Activated CD4-positive, alpha-beta memory T cell treated with anti-CD3 and anti-CD28 coated beads, Interleukin-2, amount 10 ng/mL, durations not matched to agents 7 days and 5 days (primary cell): ENCODE data around the gene ANXA2. TPM values are rescaled to one million over a fixed set of nuclear protein-coding genes. Genes with fewer than 3 reads are reported as not detected.
A peak's percentile ranks its signal among the peaks of the same experiment; 100 is the strongest.

Experiments
- CTCF ChIA-PET: fragments of 350-600 bp; sonication (Branson Sonifier 250); formaldehyde crosslinking; loops from one replicate; lab custom pipeline; 2021; ENCODE audit warnings: antibody characterized with exemption, inconsistent platforms; lab: Charles Lee
- POLR2A ChIA-PET: fragments of 350-600 bp; sonication (Branson Sonifier 250); formaldehyde crosslinking; loops from one replicate; lab custom pipeline; 2021; ENCODE audit warnings: antibody characterized with exemption; lab: Charles Lee
- DNase-seq: peaks from one replicate; pipeline ENCODE4 v3.0.0-alpha.2; 2020
- H3K27ac Mint-ChIP-seq: one replicate; pipeline ENCODE4 v1.8.0; 2021; ENCODE audit warnings: mild to moderate bottlenecking, mixed read lengths
- H3K27me3 Mint-ChIP-seq: one replicate; pipeline ENCODE4 v1.8.0; 2021; ENCODE audit warnings: mixed read lengths
- H3K36me3 Mint-ChIP-seq: one replicate; pipeline ENCODE4 v1.8.0; 2021; ENCODE audit warnings: low read depth, mixed read lengths
- H3K4me1 Mint-ChIP-seq: one replicate; pipeline ENCODE4 v1.8.0; 2021; ENCODE audit warnings: mixed read lengths
- H3K4me3 Mint-ChIP-seq: one replicate; pipeline ENCODE4 v1.8.0; 2021; ENCODE audit warnings: mild to moderate bottlenecking, mixed read lengths
- H3K9me3 Mint-ChIP-seq: one replicate; pipeline ENCODE4 v1.8.0; 2021; ENCODE audit warnings: mixed read lengths
- total RNA-seq, 2 experiments: library from RNA; stranded (reverse); gene quantifications; one replicate each; pipeline ENCODE4 v1.2.3, GENCODE V29; 2021

The ANXA2 gene
- total RNA-seq, 2 experiments from 2014 or later: 558 to 566 TPM

DNA sequence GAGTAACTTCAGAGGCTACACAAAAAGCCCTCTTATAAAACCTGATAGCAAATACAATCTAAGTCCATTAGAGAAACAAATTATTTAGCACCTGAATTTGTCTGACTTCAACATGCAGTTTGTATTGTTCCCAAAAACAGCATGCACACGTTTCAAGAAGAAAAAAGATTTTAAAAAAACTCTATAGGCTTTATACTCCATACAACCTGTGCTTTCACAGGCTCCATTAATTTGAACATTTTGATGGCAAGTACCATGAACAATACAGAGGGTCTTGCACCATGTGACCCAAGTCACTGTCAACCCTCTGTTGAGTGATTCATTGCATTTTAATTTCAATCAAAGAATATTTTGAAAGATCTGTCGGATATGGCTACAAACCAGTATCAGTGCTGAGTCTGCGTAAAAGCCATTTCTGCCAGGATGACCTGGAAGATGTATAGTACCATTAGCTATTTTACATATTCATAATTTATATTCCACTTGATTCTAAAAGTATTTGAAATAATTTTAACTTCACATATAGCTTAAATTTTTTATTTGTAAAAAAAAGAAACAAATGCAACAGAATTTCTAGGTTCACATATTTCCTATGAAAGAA lies 13.2 kb downstream of the ANXA2 start:
- no peak for DNase-seq
- Mint-ChIP-seq H3K4me1 (peaks cover 40% of the 10 kb centered on the region), H3K27ac (no peak overlapping the region), H3K27me3 (no peaks in the 10 kb centered on the region), H3K36me3 (peaks cover 63% of the 10 kb centered on the region), H3K9me3 (no peaks in the 10 kb centered on the region), H3K4me3 (no peak overlapping the region)
- POLR2A ChIA-PET: interaction anchor here (0.7 to 2.6 kb wide), 3 partner anchors 10 to 13 kb away, joined by 3 to 10 read pairs (median 3); partner anchors contain the start of gene ANXA2
- CTCF ChIA-PET: interaction anchor here (1.7 kb wide), 1 partner anchor 22 kb away, joined by 3 read pairs; no protein-coding TSS in a partner anchor

DNA sequence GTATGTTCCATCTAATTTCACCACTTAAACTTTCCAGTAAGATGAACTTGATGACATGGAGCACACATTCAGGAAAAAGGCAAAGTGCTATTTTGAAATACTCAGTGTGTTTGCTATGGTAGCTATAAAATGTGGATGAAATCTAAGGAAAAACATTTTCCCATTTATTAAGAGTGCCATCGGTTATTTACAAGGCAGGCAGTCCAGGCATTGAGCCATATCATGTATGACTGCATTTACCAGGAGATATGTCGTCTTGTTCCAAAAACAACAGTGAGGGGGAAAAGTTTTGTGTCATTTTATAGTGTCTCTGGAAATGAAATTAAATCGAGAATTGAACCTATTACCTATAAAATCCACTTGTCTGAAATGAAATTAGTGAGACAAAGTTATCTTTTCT lies 13.7 kb downstream of the ANXA2 start:
- CTCF ChIA-PET: no interaction called here
- no peak overlapping the region for H3K27ac Mint-ChIP-seq
- no peak for DNase-seq
- H3K9me3 Mint-ChIP-seq: no peaks in the 10 kb centered on the region
- peaks cover 65% of the 10 kb centered on the region for H3K36me3 Mint-ChIP-seq
- POLR2A ChIA-PET: interaction anchor here (1.5 to 1.9 kb wide), 2 partner anchors 10 to 22 kb away, joined by 3 to 5 read pairs; no protein-coding TSS in a partner anchor
- no peaks in the 10 kb centered on the region for H3K27me3 Mint-ChIP-seq
- H3K4me3 Mint-ChIP-seq: no peak overlapping the region
- peaks cover 34% of the 10 kb centered on the region for H3K4me1 Mint-ChIP-seq

DNA sequence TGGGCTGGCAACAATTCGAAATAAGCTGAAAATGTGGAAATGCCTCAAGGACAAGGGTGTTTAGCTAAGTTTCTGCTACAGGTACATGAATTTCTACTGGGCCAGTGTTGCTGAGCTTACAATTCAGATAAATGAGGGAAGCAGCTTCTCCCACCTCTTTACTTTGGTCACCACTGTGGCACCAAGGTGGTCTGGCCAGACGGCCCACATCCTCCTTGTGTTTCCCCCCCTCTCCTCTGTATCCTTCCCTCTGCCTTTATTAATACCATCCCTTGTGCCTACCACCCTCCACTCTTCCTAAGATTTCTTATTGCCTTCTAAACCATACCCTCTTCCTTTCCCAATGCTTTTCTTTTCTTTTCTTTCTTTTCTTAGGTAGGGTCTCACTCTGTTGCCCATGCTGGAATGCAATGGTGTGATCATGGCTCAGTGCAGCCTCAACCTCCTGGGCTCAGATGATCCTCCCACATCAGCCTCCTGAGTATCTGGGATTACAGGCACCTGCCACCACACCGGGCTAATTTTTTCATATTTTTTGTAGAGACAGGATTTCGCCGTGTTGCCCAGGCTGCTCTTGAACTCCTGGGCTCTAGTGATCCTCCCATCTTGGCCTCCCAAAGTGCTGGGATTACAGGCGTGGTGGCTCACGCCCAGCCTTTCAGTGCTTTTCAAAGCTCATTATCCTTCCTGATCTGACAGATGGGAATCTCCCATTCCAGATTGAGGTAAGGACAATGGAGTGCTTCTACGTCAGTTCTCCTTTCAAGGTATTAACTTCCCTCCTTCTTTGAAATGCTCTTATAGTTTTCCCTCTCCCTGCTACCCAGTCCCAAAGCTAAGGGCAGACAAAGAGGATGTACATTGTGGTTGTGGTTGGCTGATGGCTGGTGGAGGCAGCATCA lies 14.8 kb downstream of the ANXA2 start:
- Mint-ChIP-seq H3K4me3 (no peak overlapping the region), H3K27me3 (no peaks in the 10 kb centered on the region), H3K9me3 (no peaks in the 10 kb centered on the region), H3K27ac (peak overlapping the region; percentile 48), H3K4me1 (peaks cover 28% of the 10 kb centered on the region), H3K36me3 (peaks cover 66% of the 10 kb centered on the region)
- ChIA-PET POLR2A (interaction anchor here (0.7 to 1.9 kb wide), 5 partner anchors 11 to 96 kb away, joined by 3 to 5 read pairs (median 3); partner anchors contain the start of genes ANXA2 and ICE2), CTCF (no interaction called here)
- DNase-seq: no peak

DNA sequence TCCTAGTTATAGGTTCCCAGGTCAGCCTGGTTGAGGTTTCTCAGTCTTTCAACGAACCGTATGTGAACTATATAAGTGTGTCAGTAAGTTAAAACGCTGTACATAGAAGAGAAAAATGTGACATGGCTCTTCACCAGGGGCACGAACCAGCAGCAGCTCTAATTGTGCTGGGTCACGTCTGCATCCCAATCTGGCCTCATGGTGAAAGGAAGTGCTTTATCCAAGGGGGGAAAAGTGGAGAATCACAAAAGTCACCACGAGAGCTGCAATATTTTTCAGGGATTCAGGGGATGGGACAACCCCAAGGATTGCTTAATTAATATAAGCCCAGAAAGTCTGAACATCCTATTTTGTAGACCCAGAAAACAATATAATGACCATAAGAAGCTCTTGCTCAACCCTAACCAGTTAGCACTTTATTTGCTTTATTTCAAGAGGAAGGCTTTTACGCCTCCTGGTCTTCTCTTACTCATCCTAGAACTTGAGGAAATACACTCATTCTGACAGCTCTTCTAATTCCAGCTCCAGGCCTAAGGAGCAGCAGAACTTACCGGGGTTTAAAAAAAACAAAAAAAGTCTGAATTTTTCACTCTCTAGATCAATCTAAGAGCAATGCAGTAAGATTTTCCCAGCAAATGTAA lies 16.5 kb downstream of the ANXA2 start:
- peaks cover 63% of the 10 kb centered on the region for H3K36me3 Mint-ChIP-seq
- CTCF ChIA-PET: no interaction called here
- H3K9me3 Mint-ChIP-seq: no peaks in the 10 kb centered on the region
- peak overlapping the region; percentile 48 for H3K27ac Mint-ChIP-seq
- peaks cover 19% of the 10 kb centered on the region for H3K4me1 Mint-ChIP-seq
- H3K4me3 Mint-ChIP-seq: no peak overlapping the region
- no peak for DNase-seq
- H3K27me3 Mint-ChIP-seq: no peaks in the 10 kb centered on the region
- POLR2A ChIA-PET: no interaction called here

DNA sequence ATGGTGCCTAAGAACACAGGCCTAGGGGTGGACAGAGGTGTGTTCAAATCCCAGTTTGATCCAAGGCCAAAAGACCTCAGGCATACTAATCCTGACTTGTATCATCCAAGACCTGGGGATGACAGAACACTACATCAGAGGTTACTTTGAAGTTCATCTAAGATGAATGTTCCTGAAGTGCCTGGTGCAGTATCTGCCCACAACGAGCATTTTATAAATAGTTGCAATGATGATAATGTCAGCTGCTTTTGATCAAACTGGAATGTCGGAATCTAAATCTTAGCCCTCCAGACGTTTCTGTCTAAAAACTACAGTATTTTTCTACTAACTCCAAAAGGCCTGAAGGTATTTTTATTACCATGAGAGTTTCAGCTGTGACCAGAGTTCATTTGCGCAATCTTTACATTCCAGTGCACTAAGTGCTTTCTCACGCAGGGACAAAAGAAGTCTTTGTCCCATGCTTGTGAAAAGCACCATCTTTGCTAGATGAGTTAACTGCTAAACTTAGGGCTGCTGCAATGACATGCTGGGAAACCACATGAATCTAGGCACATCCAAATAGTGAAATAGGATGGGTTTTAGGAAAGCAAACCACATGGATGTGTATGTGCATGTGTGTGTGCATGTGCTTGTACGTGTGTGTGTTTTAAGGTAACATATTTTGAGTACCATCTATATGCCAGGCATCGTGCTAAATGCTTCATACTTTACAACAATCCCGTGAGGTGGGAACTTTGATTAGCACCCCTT lies 18.1 kb downstream of the ANXA2 start:
- ChIA-PET CTCF (no interaction called here), POLR2A (no interaction called here)
- Mint-ChIP-seq H3K36me3 (peaks cover 72% of the 10 kb centered on the region), H3K27me3 (no peaks in the 10 kb centered on the region), H3K4me1 (peaks cover 16% of the 10 kb centered on the region), H3K4me3 (no peak overlapping the region), H3K27ac (no peak overlapping the region), H3K9me3 (no peaks in the 10 kb centered on the region)
- no peak for DNase-seq

DNA sequence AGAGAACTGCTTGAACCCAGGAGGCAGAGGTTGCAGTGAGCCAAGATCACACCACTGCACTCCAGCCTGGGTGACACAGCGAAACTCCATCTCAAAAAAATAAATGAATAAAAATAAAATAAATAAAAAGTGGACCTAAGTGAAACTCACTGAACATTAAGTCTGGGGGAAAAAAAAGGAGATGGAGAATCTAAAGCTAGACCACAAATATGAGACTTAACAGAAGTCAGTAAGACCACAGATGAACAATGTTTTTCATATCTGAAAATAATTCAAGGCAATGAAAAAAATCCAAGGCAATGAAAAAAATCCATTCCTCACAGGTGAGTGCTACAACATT lies 18.6 kb downstream of the ANXA2 start:
- no peaks in the 10 kb centered on the region for H3K9me3 Mint-ChIP-seq
- no peak overlapping the region for H3K4me3 Mint-ChIP-seq
- peaks cover 16% of the 10 kb centered on the region for H3K4me1 Mint-ChIP-seq
- no peak for DNase-seq
- ChIA-PET POLR2A (no interaction called here), CTCF (no interaction called here)
- no peaks in the 10 kb centered on the region for H3K27me3 Mint-ChIP-seq
- H3K27ac Mint-ChIP-seq: no peak overlapping the region
- H3K36me3 Mint-ChIP-seq: peaks cover 72% of the 10 kb centered on the region

DNA sequence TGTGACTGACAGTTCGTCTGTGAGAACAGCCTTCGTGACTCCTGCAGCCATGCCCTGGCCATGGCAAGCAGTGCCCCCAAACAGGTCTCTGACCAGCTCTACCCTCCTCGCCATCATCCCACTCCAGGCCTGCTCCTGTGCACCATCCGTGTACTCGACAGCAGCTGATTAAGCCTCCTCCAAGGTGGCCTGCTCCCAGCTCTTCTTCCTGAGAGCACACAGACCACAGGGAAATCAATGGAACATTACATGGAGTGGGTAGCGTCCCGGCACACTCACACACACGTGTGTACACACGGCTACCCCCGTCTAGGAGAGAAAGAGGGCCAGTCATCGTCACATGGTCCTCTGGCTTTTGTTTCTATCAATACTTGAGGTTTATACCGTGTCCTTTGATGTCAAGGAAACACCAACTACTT lies 21.1 kb downstream of the ANXA2 start:
- no peaks in the 10 kb centered on the region for H3K27me3 Mint-ChIP-seq
- no peaks in the 10 kb centered on the region for H3K9me3 Mint-ChIP-seq
- H3K36me3 Mint-ChIP-seq: peaks cover 75% of the 10 kb centered on the region
- ChIA-PET CTCF (no interaction called here), POLR2A (interaction anchor here (0.6 to 1.6 kb wide), 2 partner anchors 16 to 21 kb away, joined by 3 read pairs; partner anchors contain the start of gene ANXA2)
- no peak overlapping the region for H3K27ac Mint-ChIP-seq
- no peak overlapping the region for H3K4me3 Mint-ChIP-seq
- peaks cover 14% of the 10 kb centered on the region for H3K4me1 Mint-ChIP-seq
- no peak for DNase-seq

DNA sequence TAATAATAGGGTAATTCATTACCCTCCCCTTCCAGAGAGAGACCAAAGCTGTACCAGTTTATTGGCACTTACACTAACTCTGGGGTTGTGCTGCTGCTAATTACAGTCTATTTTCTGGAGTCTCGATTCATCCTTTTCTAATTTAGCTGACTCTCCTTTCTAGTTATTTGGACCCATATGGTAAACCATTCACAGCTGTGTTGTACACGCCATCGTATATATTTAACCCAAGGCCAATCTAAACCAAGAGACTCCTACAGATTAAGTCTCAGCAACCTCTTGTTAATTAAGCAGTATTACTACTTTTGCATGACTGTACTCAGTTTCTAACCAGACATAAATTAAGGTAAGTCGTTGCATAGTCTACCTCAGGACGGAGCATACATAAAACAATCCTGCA lies 22.5 kb downstream of the ANXA2 start:
- H3K4me1 Mint-ChIP-seq: peaks cover 25% of the 10 kb centered on the region
- no peaks in the 10 kb centered on the region for H3K27me3 Mint-ChIP-seq
- ChIA-PET CTCF (no interaction called here), POLR2A (interaction anchor here (1.0 to 1.3 kb wide), 2 partner anchors 12 to 18 kb away, joined by 3 read pairs; no protein-coding TSS in a partner anchor)
- H3K27ac Mint-ChIP-seq: no peak overlapping the region
- peaks cover 78% of the 10 kb centered on the region for H3K36me3 Mint-ChIP-seq
- no peak for DNase-seq
- no peak overlapping the region for H3K4me3 Mint-ChIP-seq
- H3K9me3 Mint-ChIP-seq: no peaks in the 10 kb centered on the region

DNA sequence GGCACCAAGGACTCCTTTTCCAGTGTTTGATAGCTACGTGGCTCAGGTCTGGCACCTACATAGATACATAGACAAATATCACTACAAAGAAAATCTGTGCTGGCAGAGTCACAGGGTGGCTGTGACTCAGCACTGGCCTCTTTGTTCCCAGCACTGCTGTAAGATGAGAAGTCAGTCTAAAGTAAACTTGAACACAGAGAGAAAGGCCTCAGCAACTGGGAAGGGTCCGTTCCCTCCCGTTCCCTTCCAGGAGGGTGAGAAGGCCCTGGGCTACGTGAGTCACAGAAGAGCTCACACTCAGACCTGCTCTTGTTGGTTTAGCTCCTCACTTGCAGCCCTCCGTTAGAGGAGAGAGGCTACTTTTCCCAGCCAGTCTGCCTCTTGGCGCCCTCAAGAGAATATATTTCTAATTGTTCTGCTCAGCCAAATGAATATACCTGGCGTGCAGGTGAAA lies 23.1 kb downstream of the ANXA2 start:
- no peak overlapping the region for H3K27ac Mint-ChIP-seq
- no peak for DNase-seq
- peaks cover 78% of the 10 kb centered on the region for H3K36me3 Mint-ChIP-seq
- no peak overlapping the region for H3K4me3 Mint-ChIP-seq
- ChIA-PET POLR2A (interaction anchor here (1.3 kb wide), 1 partner anchor 18 kb away, joined by 3 read pairs; no protein-coding TSS in a partner anchor), CTCF (interaction anchor here (1.9 to 2.5 kb wide), 3 partner anchors 12 to 146 kb away, joined by 6 to 10 read pairs (median 6); no protein-coding TSS in a partner anchor)
- no peaks in the 10 kb centered on the region for H3K9me3 Mint-ChIP-seq
- no peaks in the 10 kb centered on the region for H3K27me3 Mint-ChIP-seq
- peaks cover 27% of the 10 kb centered on the region for H3K4me1 Mint-ChIP-seq

DNA sequence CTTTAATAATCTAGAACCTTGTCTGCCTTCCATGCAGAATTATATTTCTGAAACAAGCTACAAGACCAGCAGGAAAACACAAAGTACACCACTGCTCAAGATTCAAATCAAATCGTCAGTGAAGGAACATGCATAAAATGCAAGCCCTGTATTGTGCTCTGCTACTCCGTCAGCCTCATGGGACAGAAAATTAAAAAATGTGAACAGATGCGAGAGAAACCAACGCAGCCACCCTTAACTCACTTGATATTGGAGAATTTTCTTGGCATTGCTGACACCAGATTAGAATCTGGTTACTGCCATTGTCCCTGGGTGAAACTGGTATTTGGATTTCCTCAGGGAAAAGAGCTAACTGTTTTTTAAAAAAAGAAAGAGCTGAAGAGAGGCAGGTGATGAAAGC lies 23.6 kb downstream of the ANXA2 start:
- peaks cover 78% of the 10 kb centered on the region for H3K36me3 Mint-ChIP-seq
- CTCF ChIA-PET: interaction anchor here (1.9 to 2.5 kb wide), 3 partner anchors 11 to 146 kb away, joined by 6 to 10 read pairs (median 6); no protein-coding TSS in a partner anchor
- H3K4me1 Mint-ChIP-seq: peaks cover 27% of the 10 kb centered on the region
- H3K4me3 Mint-ChIP-seq: no peak overlapping the region
- no peaks in the 10 kb centered on the region for H3K27me3 Mint-ChIP-seq
- DNase-seq: no peak
- POLR2A ChIA-PET: interaction anchor here (1.3 kb wide), 1 partner anchor 19 kb away, joined by 3 read pairs; no protein-coding TSS in a partner anchor
- H3K27ac Mint-ChIP-seq: no peak overlapping the region
- H3K9me3 Mint-ChIP-seq: no peaks in the 10 kb centered on the region

DNA sequence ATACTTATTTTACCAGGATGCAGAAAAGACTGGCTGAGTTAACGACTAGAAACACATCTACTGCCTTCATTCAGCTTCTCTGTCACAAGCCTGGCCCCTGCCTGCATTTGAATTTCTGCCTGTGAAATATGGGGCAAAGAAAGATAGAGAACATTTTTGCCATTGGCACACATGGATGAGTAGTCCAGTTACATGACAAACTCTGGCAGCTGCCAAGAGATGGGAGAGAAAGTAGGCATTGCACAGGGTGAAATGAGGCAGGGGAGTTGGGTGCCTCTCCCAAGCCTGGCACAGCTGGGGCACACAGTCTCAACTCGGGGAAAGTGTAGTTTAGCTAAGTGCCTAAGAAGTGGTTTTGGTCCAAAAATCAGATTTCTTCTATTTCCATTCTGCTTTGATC lies 24.0 kb downstream of the ANXA2 start:
- DNase-seq: no peak
- H3K9me3 Mint-ChIP-seq: no peaks in the 10 kb centered on the region
- H3K36me3 Mint-ChIP-seq: peaks cover 80% of the 10 kb centered on the region
- ChIA-PET POLR2A (interaction anchor here (1.1 to 1.4 kb wide), 2 partner anchors 11 to 24 kb away, joined by 3 to 8 read pairs; partner anchors contain the start of gene ANXA2), CTCF (interaction anchor here (1.9 to 2.5 kb wide), 3 partner anchors 11 to 147 kb away, joined by 6 to 10 read pairs (median 6); no protein-coding TSS in a partner anchor)
- H3K27ac Mint-ChIP-seq: no peak overlapping the region
- no peaks in the 10 kb centered on the region for H3K27me3 Mint-ChIP-seq
- no peak overlapping the region for H3K4me3 Mint-ChIP-seq
- H3K4me1 Mint-ChIP-seq: peaks cover 27% of the 10 kb centered on the region

DNA sequence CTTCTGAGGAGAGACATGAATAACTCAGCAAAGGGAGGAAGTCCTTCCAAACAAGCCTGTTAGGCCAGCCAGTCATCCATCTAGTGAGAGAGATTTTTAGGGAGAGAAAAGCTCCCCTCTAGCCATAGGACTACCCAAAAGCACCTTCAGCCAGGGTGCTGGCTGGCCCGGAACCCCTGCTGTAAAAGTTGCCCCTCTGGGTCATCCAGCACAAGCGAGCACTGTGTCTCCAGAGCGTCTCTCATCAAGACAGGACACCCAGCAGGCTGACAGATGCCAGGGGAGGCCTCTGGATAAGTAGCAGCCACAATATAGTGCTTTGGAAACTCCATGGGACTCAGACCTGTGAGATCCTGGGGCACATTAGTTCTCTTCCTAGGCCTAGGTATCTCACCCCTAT lies 24.5 kb downstream of the ANXA2 start:
- no peaks in the 10 kb centered on the region for H3K27me3 Mint-ChIP-seq
- H3K27ac Mint-ChIP-seq: no peak overlapping the region
- ChIA-PET CTCF (interaction anchor here (1.9 to 2.5 kb wide), 3 partner anchors 10 to 147 kb away, joined by 6 to 10 read pairs (median 6); no protein-coding TSS in a partner anchor), POLR2A (interaction anchor here (1.1 to 1.4 kb wide), 2 partner anchors 12 to 24 kb away, joined by 3 to 8 read pairs; partner anchors contain the start of gene ANXA2)
- peaks cover 27% of the 10 kb centered on the region for H3K4me1 Mint-ChIP-seq
- no peaks in the 10 kb centered on the region for H3K9me3 Mint-ChIP-seq
- peaks cover 84% of the 10 kb centered on the region for H3K36me3 Mint-ChIP-seq
- no peak for DNase-seq
- no peak overlapping the region for H3K4me3 Mint-ChIP-seq
